BLaER1 (cell line): ENCODE results near the gene SOX10.
A peak's percentile ranks its signal among the peaks of the same experiment; 100 is the strongest.
"Not testable (repeated sequence)": the region's sequence is repeated elsewhere in the genome, so short reads cannot be mapped to it uniquely, and the experiment has no call there.

Source experiments
- H3K27ac ChIP-seq: shearing (Covaris generic); formaldehyde crosslinking; 2 replicates; pipeline ENCODE4 v1.8.1; 2022
- H3K27me3 ChIP-seq: shearing (Covaris generic); formaldehyde crosslinking; 2 replicates; pipeline ENCODE4 v1.8.1; 2022
- H3K36me3 ChIP-seq: shearing (Covaris generic); formaldehyde crosslinking; 2 replicates; pipeline ENCODE4 v1.8.1; 2022
- H3K4me1 ChIP-seq: shearing (Covaris generic); formaldehyde crosslinking; 2 replicates; pipeline ENCODE4 v1.8.1; 2022
- H3K4me2 ChIP-seq: shearing (Covaris generic); formaldehyde crosslinking; 2 replicates; pipeline ENCODE4 v1.8.1; 2022
- H3K4me3 ChIP-seq: shearing (Covaris generic); formaldehyde crosslinking; 2 replicates; pipeline ENCODE4 v1.8.1; 2022
- H3K9ac ChIP-seq: shearing (Covaris generic); formaldehyde crosslinking; 2 replicates; pipeline ENCODE4 v1.8.1; 2022
- H3K9me3 ChIP-seq: shearing (Covaris generic); formaldehyde crosslinking; 2 replicates; pipeline ENCODE4 v1.8.1; 2022
- H4K20me1 ChIP-seq: shearing (Covaris generic); formaldehyde crosslinking; 2 replicates; pipeline ENCODE4 v1.8.1; 2022
- Cebpa-rat ChIP-seq: shearing (Covaris generic); IDR thresholded peaks from 2 replicates; pipeline ENCODE4 v1.8.1; 2022

The SOX10 gene

GRCh38 chr22:37951305-37951704 lies 33.0 kb downstream of the SOX10 start:
- H3K4me2 ChIP-seq, result no peak overlapping the region
- no peak overlapping the region for H3K27ac ChIP-seq
- no peak for TF ChIP-seq Cebpa-rat
- no peak overlapping the region for H3K4me3 ChIP-seq
- H3K27me3 ChIP-seq, result peaks cover 24% of the 10 kb centered on the region
- peaks cover 8% of the 10 kb centered on the region for H3K36me3 ChIP-seq
- no peak overlapping the region for H3K9ac ChIP-seq
- H4K20me1 ChIP-seq, result peaks cover 9% of the 10 kb centered on the region; the same call in 1 of the 2 replicates
- peaks cover 30% of the 10 kb centered on the region for H3K4me1 ChIP-seq
- H3K9me3 ChIP-seq, result no peaks in the 10 kb centered on the region

DNA sequence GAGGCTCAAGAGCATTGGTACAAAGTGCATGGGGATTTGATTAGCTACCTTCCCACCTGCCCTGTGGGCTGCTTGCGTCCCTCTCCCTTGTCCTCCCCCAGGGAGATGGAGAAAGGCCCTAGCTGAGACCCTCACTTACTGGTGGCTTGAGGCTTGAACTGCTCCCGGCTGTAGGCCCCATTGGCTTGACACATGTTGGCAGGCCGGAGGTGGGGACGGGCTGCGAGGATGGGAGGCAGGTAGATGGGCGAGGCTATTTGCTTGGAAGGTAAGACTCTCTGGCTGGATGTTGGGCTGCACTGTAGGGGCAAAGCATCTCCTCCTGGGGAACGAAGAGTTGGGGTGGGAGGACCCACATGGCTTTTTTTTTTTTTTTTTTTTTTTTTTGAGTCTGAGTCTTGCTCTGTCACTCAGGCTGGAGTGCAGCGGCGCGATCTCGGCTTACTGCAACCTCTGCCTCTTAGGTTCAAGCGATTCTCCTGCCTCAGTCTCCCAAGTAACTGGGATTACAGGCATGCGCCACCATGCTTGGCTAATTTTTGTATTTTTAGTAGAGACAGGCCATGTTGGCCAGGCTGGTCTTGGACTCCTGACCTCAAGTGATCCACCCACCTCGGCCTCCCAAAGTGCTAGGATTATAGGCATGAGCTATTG lies 37.1 kb downstream of the SOX10 start:
- H3K4me2 ChIP-seq, H3K4me1 ChIP-seq, H4K20me1 ChIP-seq, H3K9me3 ChIP-seq, H3K27ac ChIP-seq, H3K4me3 ChIP-seq, H3K9ac ChIP-seq: not testable (repeated sequence)
- peaks cover 13% of the 10 kb centered on the region for H3K27me3 ChIP-seq
- peaks cover 22% of the 10 kb centered on the region for H3K36me3 ChIP-seq

DNA sequence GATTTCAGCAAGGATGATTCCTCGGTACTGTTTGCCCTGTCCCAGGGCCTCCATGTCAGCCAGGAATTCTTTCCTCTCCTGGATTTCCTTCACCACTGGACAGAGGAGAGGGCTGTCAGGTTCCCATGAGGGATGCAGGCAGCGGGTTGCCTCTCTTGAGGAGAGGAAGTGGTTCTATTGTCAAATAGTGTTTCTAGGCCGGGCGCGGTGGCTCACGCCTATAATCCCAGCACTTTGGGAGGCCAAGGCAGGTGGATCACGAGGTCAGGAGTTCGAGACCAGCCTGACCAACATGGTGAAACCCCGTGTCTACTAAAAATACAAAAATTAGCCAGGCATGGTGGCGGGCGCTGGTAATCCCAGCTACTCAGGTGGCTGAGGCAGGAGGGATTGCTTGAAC lies 39.9 kb downstream of the SOX10 start:
- not testable (repeated sequence) for H3K9ac ChIP-seq, H3K9me3 ChIP-seq, H4K20me1 ChIP-seq, H3K27me3 ChIP-seq, H3K4me3 ChIP-seq, H3K4me2 ChIP-seq, H3K27ac ChIP-seq
- H3K4me1 ChIP-seq, result peaks cover 29% of the 10 kb centered on the region
- H3K36me3 ChIP-seq, result peaks cover 38% of the 10 kb centered on the region

DNA sequence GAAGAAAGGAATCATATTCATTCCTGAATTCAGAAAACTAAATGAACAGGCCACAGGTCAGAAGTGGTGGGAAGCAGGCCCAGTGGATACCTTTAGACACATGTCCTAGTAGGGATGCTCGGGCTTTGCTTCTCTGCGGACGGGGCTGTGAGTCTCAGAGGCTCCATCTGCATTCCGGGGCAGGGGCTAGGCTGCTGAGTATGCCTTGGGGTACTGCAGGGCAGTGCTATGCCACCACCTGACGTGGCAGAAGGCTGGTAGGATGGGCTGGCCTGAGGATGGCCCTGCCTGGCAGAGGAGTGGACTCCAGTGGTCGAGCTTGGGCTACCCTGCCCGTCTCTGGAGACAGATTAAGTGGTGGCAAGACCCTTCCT lies 40.5 kb downstream of the SOX10 start:
- Histone ChIP-seq H3K4me3 (no peak overlapping the region), H3K27me3 (no peaks in the 10 kb centered on the region), H3K9me3 (no peaks in the 10 kb centered on the region), H3K9ac (no peak overlapping the region), H3K4me2 (no peak overlapping the region), H4K20me1 (no peaks in the 10 kb centered on the region), H3K4me1 (peaks cover 33% of the 10 kb centered on the region), H3K36me3 (peaks cover 45% of the 10 kb centered on the region), H3K27ac (no peak overlapping the region)
- no peak for TF ChIP-seq Cebpa-rat

- Histone ChIP-seq H3K27ac (no peak overlapping the region), H3K36me3 (peaks cover 48% of the 10 kb centered on the region), H4K20me1 (no peaks in the 10 kb centered on the region), H3K9me3 (no peaks in the 10 kb centered on the region), H3K4me1 (peaks cover 35% of the 10 kb centered on the region), H3K27me3 (no peaks in the 10 kb centered on the region), H3K9ac (no peak overlapping the region), H3K4me2 (no peak overlapping the region), H3K4me3 (no peak overlapping the region)
- no peak for TF ChIP-seq Cebpa-rat
These were observed 41.1 kb downstream of the SOX10 start for GRCh38 chr22:37943136-37943824.

DNA sequence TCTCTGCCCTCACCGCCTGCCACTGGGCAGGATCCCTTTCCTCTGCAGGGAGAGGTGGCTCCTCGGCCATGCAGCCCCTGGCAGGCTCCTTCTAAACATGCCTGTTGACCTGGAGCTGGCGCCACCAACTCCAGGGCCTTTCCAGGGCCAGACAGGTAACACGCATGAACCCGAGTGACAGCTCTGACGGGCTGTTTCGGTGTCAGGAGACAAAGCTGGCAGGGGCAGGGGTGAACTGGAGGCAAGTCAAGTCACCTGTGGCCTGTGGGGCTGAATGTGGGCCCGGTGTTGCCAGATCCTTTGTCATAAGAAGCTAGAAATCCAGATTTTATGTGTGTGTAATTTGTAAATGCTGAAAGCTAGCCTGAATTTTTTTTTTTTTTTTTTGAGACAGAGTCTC lies 42.2 kb downstream of the SOX10 start:
- peak overlapping the region; percentile 84 for H3K4me2 ChIP-seq
- peaks cover 59% of the 10 kb centered on the region for H3K36me3 ChIP-seq

DNA sequence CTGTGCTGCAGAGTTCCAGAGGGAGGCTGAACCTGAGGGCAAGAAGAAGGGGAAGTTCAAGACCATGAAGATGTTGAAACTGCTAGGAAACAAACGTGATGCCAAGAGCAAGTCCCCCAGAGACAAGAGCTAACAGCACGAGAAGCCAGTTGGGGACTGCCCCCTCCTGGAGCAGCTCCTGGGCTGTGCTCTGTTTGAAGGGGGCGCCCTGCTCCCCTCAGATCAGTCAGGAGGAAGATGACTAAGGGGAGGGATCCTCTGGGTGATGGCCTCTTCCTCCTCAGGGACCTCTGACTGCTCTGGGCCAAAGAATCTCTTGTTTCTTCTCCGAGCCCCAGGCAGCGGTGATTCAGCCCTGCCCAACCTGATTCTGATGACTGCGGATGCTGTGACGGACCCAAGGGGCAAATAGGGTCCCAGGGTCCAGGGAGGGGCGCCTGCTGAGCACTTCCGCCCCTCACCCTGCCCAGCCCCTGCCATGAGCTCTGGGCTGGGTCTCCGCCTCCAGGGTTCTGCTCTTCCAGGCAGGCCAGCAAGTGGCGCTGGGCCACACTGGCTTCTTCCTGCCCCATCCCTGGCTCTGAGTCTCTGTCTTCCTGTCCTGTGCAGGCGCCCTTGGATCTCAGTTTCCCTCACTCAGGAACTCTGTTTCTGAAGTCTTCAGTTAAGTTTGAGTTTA lies 43.5 kb downstream of the SOX10 start:
- peaks cover 4% of the 10 kb centered on the region; the same call in 1 of the 2 replicates for H4K20me1 ChIP-seq
- H3K4me3 ChIP-seq, result peak overlapping the region; percentile 35
- peaks cover 70% of the 10 kb centered on the region for H3K36me3 ChIP-seq
- TF ChIP-seq Cebpa-rat, result 0 out of 2 replicates have a peak, but pooled peaks have one; percentile 37
- H3K27me3 ChIP-seq, result no peaks in the 10 kb centered on the region
- H3K4me1 ChIP-seq, result peaks cover 59% of the 10 kb centered on the region
- H3K9ac ChIP-seq, result peak overlapping the region; percentile 56
- H3K27ac ChIP-seq, result peak overlapping the region; percentile 81
- H3K4me2 ChIP-seq, result peak overlapping the region; percentile 84
- H3K9me3 ChIP-seq, result no peaks in the 10 kb centered on the region

More for the DNA sequence above, 42.2 kb downstream of the SOX10 start:
- TF ChIP-seq Cebpa-rat, result no peak
- H4K20me1 ChIP-seq, result no peaks in the 10 kb centered on the region
- H3K4me1 ChIP-seq, result peaks cover 46% of the 10 kb centered on the region
- H3K9ac ChIP-seq, result peak overlapping the region; percentile 56; the same call in 1 of the 2 replicates
- H3K4me3 ChIP-seq, result no peak overlapping the region
- H3K27ac ChIP-seq, result peak overlapping the region; percentile 81
- H3K9me3 ChIP-seq, result no peaks in the 10 kb centered on the region
- no peaks in the 10 kb centered on the region for H3K27me3 ChIP-seq

- H3K4me2 ChIP-seq, result peak overlapping the region; percentile 99
- no peaks in the 10 kb centered on the region for H3K9me3 ChIP-seq
- H3K4me1 ChIP-seq, result peaks cover 94% of the 10 kb centered on the region
- no peak for TF ChIP-seq Cebpa-rat
- H3K27me3 ChIP-seq, result no peaks in the 10 kb centered on the region
- H3K4me3 ChIP-seq, result no peak overlapping the region
- H3K27ac ChIP-seq, result peak overlapping the region; percentile 84; the same call in 1 of the 2 replicates
- peaks cover 53% of the 10 kb centered on the region for H4K20me1 ChIP-seq
- peaks cover 55% of the 10 kb centered on the region for H3K36me3 ChIP-seq
- peak overlapping the region; percentile 68; the same call in 1 of the 2 replicates for H3K9ac ChIP-seq
These were observed 50.5 kb downstream of the SOX10 start for GRCh38 chr22:37933711-37934376.

GRCh38 chr22:37932821-37933578 lies 51.4 kb downstream of the SOX10 start:
- Histone ChIP-seq H3K36me3 (peaks cover 57% of the 10 kb centered on the region), H3K27ac (peak overlapping the region; percentile 84), H3K27me3 (no peaks in the 10 kb centered on the region), H3K9ac (peak overlapping the region; percentile 68), H3K4me3 (0 out of 2 replicates have a peak overlapping the region, but pooled peaks have one; percentile 34), H3K4me2 (peak overlapping the region; percentile 99), H3K4me1 (peaks cover 98% of the 10 kb centered on the region), H3K9me3 (no peaks in the 10 kb centered on the region), H4K20me1 (peaks cover 60% of the 10 kb centered on the region)
- TF ChIP-seq Cebpa-rat, result no peak
